GM19099 (cell line): Measurements from ENCODE around the gene ZNF480.
A peak's percentile ranks its signal among the peaks of the same experiment; 100 is the strongest.

ENCODE experiments used
- POLR2A ChIP-seq: IDR thresholded peaks from 3 replicates; pipeline ENCODE4 v1.6.1; 2011; ENCODE audit warnings: low read depth; ENCODE audit not compliant: insufficient read length; ENCODE audit errors: extremely low read depth

Gene ZNF480

DNA sequence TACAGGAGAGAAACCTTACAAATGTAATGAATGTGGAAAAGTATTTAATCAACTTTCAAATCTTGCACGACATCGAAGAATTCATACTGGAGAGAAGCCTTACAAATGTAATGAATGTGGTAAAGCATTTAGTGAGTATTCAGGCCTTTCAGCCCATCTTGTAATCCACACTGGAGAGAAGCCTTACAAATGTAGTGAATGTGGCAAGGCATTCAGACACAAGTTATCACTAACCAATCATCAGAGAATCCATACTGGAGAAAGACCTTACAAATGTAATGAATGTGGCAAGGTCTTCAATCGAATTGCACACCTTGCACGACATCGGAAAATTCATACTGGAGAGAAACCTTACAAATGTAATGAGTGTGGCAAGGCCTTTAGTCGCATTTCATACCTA is 25.5 kb downstream of the ZNF480 start:
- no peak for TF ChIP-seq POLR2A

DNA sequence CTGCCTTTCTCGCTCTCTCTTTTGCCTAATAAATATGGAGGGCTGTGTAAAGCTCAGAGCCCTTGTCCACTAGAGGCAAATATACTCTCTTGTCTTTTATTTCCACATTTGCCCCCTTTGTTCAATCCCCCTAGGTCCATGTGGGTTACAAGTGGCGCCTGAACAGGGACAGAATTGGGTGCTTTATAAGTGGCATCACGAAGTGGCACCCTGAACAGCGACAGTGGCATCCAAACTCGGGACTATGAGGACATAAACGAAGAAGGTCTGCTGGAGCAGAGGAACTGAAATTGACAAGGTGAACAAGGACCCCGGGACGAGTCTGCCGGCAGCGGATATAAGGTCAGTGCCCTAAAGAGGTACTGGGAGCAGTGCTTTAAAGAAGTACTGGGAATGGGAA is 34.8 kb downstream of the ZNF480 start:
- no peak for TF ChIP-seq POLR2A

- no peak for TF ChIP-seq POLR2A
These were observed 38.8 kb downstream of the ZNF480 start for GRCh38 chr19:52335768-52336116.

DNA sequence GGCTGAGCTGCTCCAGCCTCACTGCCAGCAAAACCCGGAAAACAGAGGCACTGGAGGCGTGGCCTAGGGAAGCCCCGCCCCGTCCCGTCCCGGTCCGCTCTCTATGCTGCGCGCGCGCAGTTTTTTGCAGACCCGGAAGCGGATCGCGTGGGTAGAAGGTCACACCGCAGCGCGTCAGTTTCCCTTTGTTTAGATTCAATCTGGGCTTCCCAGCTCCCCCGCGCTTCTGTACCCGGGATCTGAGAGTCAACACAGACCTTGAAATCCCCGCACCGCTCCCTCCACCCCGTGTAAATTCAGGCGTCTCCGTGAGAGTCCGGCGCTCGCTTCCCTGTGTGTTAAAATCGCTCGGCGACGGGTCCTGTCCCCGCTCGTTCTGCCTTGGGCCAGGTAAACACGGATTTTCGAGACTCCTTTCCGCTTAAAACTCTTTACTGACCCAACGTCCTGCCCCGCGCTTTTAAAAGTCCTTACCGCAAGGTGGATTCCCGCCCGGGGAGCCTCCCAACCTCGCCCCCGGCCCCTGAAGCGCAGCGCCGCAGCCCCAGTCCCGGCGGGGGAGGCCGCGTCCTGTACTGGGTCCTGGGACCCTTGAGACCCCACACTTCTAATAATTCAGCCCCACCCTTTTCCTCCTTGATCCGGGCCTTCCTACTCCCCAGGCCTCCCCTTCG is 39.3 kb downstream of the ZNF480 start, which contains the start of gene ZNF610:
TSS of gene ZNF610 (plus strand) at position 127 of the 674 bp plus-strand sequence. CDS start 12,930 bp downstream, outside the sequence.
- peak; percentile 52 for TF ChIP-seq POLR2A

DNA sequence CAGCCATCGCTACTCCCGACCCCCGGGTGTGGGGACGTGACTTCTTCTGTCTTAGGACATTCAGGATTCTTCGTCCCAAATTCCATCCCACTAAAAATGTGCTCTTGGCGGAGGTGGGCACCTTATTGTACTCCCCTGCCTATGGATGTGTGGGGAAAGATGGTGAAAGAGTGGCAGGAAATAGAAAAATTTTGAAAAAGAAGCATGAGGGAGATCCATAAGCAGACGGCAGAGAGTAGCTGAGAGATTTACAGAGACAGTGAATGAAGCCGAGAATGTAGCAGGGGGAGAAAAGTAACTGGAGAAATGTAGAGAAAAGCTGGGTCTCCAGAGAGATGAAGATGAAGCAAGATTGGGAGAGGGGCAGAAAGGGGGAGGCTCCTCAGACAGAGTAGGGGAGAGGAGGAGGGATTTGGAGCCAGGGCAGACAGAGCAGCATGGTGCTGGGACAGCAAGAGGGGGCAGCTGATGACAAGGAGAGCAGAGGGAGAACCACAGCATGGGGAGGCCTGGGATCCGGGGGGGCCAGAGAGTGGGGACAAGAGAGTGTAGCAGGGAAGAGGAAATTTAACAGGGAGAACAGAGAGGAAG is 39.9 kb downstream of the ZNF480 start:
- TF ChIP-seq POLR2A, result no peak

DNA sequence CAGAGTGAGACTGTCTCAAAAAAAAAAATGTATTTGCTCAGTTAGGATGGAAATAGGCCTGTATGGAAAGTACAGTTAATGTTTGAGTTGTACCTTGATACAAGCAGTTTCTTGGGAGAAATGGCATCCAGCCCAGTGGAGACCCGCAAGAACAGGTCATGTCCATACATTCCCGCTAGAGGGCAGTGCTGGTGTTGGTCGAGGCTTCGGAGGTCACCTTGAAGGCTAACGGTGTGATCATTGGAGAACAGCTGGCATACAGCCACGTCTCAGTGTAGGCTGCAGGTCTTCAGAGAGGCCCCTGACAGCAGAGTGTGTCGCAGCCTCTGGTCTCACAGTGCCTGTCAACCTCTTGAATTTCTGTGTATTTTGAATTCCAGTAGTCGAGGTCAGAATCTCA is 46.6 kb downstream of the ZNF480 start:
- TF ChIP-seq POLR2A, result no peak

GRCh38 chr19:52345162-52345561 is 48.2 kb downstream of the ZNF480 start:
- TF ChIP-seq POLR2A, result no peak

GRCh38 chr19:52351512-52351911 is 54.5 kb downstream of the ZNF480 start:
- no peak for TF ChIP-seq POLR2A

- TF ChIP-seq POLR2A, result no peak
These were observed 69.5 kb downstream of the ZNF480 start for GRCh38 chr19:52366414-52366824.

DNA sequence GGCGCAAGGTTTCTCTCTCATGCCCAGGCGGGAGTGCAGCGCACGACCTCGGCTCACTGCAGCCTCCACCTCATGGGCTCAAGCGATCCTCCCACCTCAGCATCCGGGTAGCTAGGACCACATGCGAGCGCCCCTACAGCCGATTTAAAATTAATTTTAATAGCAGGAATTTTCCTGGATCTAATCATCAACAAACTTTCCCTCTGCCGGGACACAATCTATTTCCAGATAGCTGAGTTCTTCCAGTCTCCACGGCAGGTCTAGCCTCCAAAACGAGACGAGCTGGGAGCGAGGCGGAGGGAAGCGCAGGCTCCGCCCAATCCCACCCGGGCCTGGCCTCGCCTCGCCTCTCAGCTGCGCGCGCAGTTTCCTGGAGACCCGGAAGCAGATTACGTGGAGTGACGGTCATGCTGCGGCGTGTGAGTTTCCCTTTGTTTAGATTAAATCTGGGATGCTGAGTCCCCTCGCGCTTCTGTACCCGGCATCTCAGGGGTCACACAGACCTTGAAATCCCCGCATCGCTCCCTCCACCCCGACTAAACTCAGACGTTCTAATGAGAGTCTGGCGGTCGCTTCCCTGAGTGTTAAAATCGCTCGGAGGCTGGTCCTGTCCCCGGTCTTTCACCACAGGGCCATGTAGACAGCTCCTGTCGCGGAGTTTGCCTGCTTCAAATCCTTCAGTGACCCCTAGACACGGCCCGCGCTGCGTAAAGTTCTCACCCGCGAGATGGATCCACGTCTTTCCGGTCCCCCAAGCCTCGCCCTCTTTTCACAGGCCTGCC is 72.8 kb downstream of the ZNF480 start, which contains the start of gene ZNF880:
TSS of gene ZNF880 (plus strand) at position 365 of the 782 bp plus-strand sequence. CDS start at position 408, 43 bp downstream.
- TF ChIP-seq POLR2A, result peak; percentile 61

GRCh38 chr19:52370341-52370710 is 73.4 kb downstream of the ZNF480 start:
- TF ChIP-seq POLR2A, result no peak
